H1 (cell line): Measurements from ENCODE around the gene ZFPL1. TPM values are rescaled to one million over a fixed set of nuclear protein-coding genes. Genes with fewer than 3 reads are reported as not detected.

Source experiments
- CTCF ChIA-PET: fragments of 300-600 bp; sonication (Branson Sonifier 250); formaldehyde crosslinking; loops from one replicate; lab custom pipeline; 2021; ENCODE audit not compliant: partially characterized antibody; lab: Charles Lee
- POLR2A ChIA-PET: fragments of 300-600 bp; sonication (Branson Sonifier 250); formaldehyde crosslinking; loops from one replicate; lab custom pipeline; 2021; ENCODE audit warnings: inconsistent platforms; ENCODE audit not compliant: partially characterized antibody; lab: Charles Lee
- DNase-seq, 2 experiments: peaks; one replicate each; pipeline versions ENCODE4 v3.0.0 to v3.0.0-alpha.2; 2010 to 2022; ENCODE audit warnings: low spot score in 2 of 2, low read depth in 1 of 2, mixed read lengths in 1 of 2
- FAIRE-seq: peaks from 2 replicates; lab custom pipeline; 2011; peaks lifted over from hg19 to GRCh38; lab: Jason Lieb, UNC
- H2AFZ ChIP-seq: 2 replicates; pipeline ENCODE4 v1.8.1; 2012; ENCODE audit warnings: low read length, inconsistent platforms
- H2AK5ac ChIP-seq: 2 replicates; pipeline ENCODE4 v1.6.1; 2013; ENCODE audit warnings: low read depth, low read length
- H2BK120ac ChIP-seq: replicated peaks from 2 replicates; pipeline ENCODE3; 2013; ENCODE audit warnings: low read depth, low read length, inconsistent platforms
- H2BK12ac ChIP-seq: 2 replicates; pipeline ENCODE4 v1.6.1; 2013; ENCODE audit warnings: low read depth, low read length
- H2BK15ac ChIP-seq: 2 replicates; pipeline ENCODE4 v1.6.1; 2013; ENCODE audit warnings: low read length
- H2BK20ac ChIP-seq: 2 replicates; pipeline ENCODE4 v1.6.1; 2013; ENCODE audit warnings: low read length
- H2BK5ac ChIP-seq: 2 replicates; pipeline ENCODE4 v1.6.1; 2013; ENCODE audit warnings: low read depth, low read length
- H3K14ac ChIP-seq: 2 replicates; pipeline ENCODE4 v1.6.1; 2013; ENCODE audit warnings: inconsistent platforms; ENCODE audit not compliant: insufficient read length
- H3K18ac ChIP-seq: 2 replicates; pipeline ENCODE4 v1.6.1; 2013; ENCODE audit warnings: low read length; ENCODE audit errors: extremely low read depth
- H3K23ac ChIP-seq: 2 replicates; pipeline ENCODE4 v1.6.1; 2013; ENCODE audit warnings: inconsistent platforms; ENCODE audit not compliant: insufficient read length
- H3K23me2 ChIP-seq: 2 replicates; pipeline ENCODE4 v1.6.1; 2013; ENCODE audit warnings: low read depth, low read length
- H3K27ac ChIP-seq: 2 replicates; pipeline ENCODE4 v1.6.1; 2011; ENCODE audit warnings: low read depth, low read length, inconsistent platforms
- H3K27me3 ChIP-seq, 4 experiments: replicated peaks in 1 of 4; 1 replicate in 1 of 4; 2 replicates in 3 of 4; pipeline versions ENCODE4 v1.6.1 to v1.8.1; 2011 to 2013; ENCODE audit warnings: low read length in 3 of 4, mild to moderate bottlenecking in 3 of 4, inconsistent platforms in 2 of 4, mixed read lengths in 2 of 4, moderate library complexity in 1 of 4; ENCODE audit not compliant: control insufficient read depth in 3 of 4, insufficient read depth in 3 of 4; ENCODE audit errors: extremely low read depth in 1 of 4
- H3K36me3 ChIP-seq, 4 experiments: 2 replicates each; pipeline versions ENCODE4 v1.6.1 to v1.8.1; 2011 to 2013; ENCODE audit warnings: mild to moderate bottlenecking in 4 of 4, low read length in 3 of 4, moderate library complexity in 2 of 4, control low read depth in 1 of 4, inconsistent platforms in 1 of 4; ENCODE audit not compliant: insufficient read depth in 4 of 4, control insufficient read depth in 2 of 4
- H3K4ac ChIP-seq: replicated peaks from 2 replicates; pipeline ENCODE3; 2013; ENCODE audit warnings: low read length, low read depth, mixed read lengths, inconsistent platforms; ENCODE audit not compliant: insufficient read length
- H3K4me1 ChIP-seq, 4 experiments: replicated peaks in 1 of 4; 1 replicate in 1 of 4; 2 replicates in 3 of 4; pipeline versions ENCODE4 v1.6.1 to v1.8.1; 2011 to 2013; ENCODE audit warnings: low read length in 3 of 4, inconsistent platforms in 2 of 4, mixed read lengths in 1 of 4; ENCODE audit not compliant: insufficient read depth in 4 of 4, control insufficient read depth in 3 of 4
- H3K4me2 ChIP-seq, 2 experiments: 2 replicates each; pipeline versions ENCODE4 v1.6.1 to v1.8.1; 2011 to 2013; ENCODE audit warnings: low read depth in 2 of 2, low read length in 2 of 2, control low read depth in 1 of 2, inconsistent platforms in 1 of 2, mild to moderate bottlenecking in 1 of 2; ENCODE audit not compliant: insufficient read depth in 1 of 2
- H3K4me3 ChIP-seq, 4 experiments: fragments of 200-600, 300-600 bp in 1 of 4; sonication (generic), shearing (Covaris generic), sonication (Bioruptor Twin) in 1 of 4; 2 replicates each; pipeline versions ENCODE4 v1.5.1 to v1.8.1; 2011 to 2016; ENCODE audit warnings: low read length in 4 of 4, low read depth in 3 of 4, control low read depth in 2 of 4, inconsistent platforms in 2 of 4, mild to moderate bottlenecking in 2 of 4, mixed read lengths in 1 of 4, moderate library complexity in 1 of 4; ENCODE audit not compliant: insufficient read depth in 2 of 4; ENCODE audit errors: extremely low read depth in 1 of 4
- H3K56ac ChIP-seq: replicated peaks from 2 replicates; pipeline ENCODE3; 2013; ENCODE audit warnings: low read depth, mild to moderate bottlenecking, mixed read lengths, low read length, inconsistent platforms; ENCODE audit not compliant: insufficient read length
- H3K79me1 ChIP-seq: 2 replicates; pipeline ENCODE4 v1.6.1; 2013; ENCODE audit warnings: low read depth, low read length, control low read depth
- H3K79me2 ChIP-seq, 2 experiments: 2 replicates each; pipeline versions ENCODE4 v1.6.1 to v1.8.1; 2012 to 2013; ENCODE audit warnings: low read length in 2 of 2, mild to moderate bottlenecking in 2 of 2, inconsistent platforms in 1 of 2; ENCODE audit not compliant: insufficient read depth in 2 of 2, control insufficient read depth in 1 of 2
- H3K9ac ChIP-seq, 4 experiments: replicated peaks in 1 of 4; 1 replicate in 1 of 4; 2 replicates in 3 of 4; pipeline versions ENCODE4 v1.6.1 to v1.8.1; 2011 to 2013; ENCODE audit warnings: low read depth in 3 of 4, low read length in 3 of 4, control low read depth in 2 of 4, mild to moderate bottlenecking in 2 of 4, moderate library complexity in 2 of 4, inconsistent platforms in 1 of 4; ENCODE audit errors: extremely low read depth in 1 of 4
- H3K9me3 ChIP-seq, 2 experiments: 2 replicates each; pipeline versions ENCODE4 v1.6.1 to v1.8.1; 2012 to 2013; ENCODE audit warnings: mild to moderate bottlenecking in 2 of 2, moderate library complexity in 2 of 2, control low read depth in 1 of 2, inconsistent platforms in 1 of 2, low read depth in 1 of 2, low read length in 1 of 2, mixed read lengths in 1 of 2; ENCODE audit not compliant: insufficient read depth in 2 of 2
- H4K20me1 ChIP-seq, 2 experiments: replicated peaks in 1 of 2; 2 replicates each; pipeline versions ENCODE3 to v1.8.1; 2011 to 2013; ENCODE audit warnings: inconsistent platforms in 2 of 2, low read length in 2 of 2, mild to moderate bottlenecking in 1 of 2; ENCODE audit not compliant: insufficient read depth in 2 of 2, control insufficient read depth in 1 of 2
- H4K5ac ChIP-seq: 2 replicates; pipeline ENCODE4 v1.6.1; 2013; ENCODE audit warnings: low read length, low read depth, mixed read lengths, inconsistent platforms; ENCODE audit not compliant: insufficient read length
- H4K8ac ChIP-seq: 2 replicates; pipeline ENCODE4 v1.8.0; 2013; ENCODE audit warnings: mild to moderate bottlenecking, moderate library complexity, low read length, inconsistent platforms; ENCODE audit not compliant: insufficient read depth; ENCODE audit errors: extremely low read depth
- H4K91ac ChIP-seq: replicated peaks from 2 replicates; pipeline ENCODE3; 2013; ENCODE audit warnings: low read length, mixed read lengths, inconsistent platforms; ENCODE audit not compliant: insufficient read length
- CHD2 ChIP-seq: IDR thresholded peaks from 2 replicates; pipeline ENCODE4 v1.6.1; 2012; ENCODE audit warnings: low read length, improper control_type of control experiment
- GABPA ChIP-seq: IDR thresholded peaks from 2 replicates; pipeline ENCODE4 v1.6.1; 2011; ENCODE audit warnings: mild to moderate bottlenecking, low read length, moderate library complexity, borderline replicate concordance; ENCODE audit not compliant: insufficient read depth
- MAFK ChIP-seq: IDR thresholded peaks from 2 replicates; pipeline ENCODE4 v1.6.1; 2012; ENCODE audit warnings: low read depth, mild to moderate bottlenecking, improper control_type of control experiment, low read length
- NRF1 ChIP-seq: IDR thresholded peaks from 2 replicates; pipeline ENCODE4 v1.6.1; 2011; ENCODE audit warnings: mild to moderate bottlenecking, low read depth, low read length, improper control_type of control experiment
- RAD21 ChIP-seq, 2 experiments: IDR thresholded peaks in 1 of 2; conservative IDR thresholded peaks in 1 of 2; 2 replicates each; pipeline ENCODE4 v1.6.1; 2011; ENCODE audit warnings: low read depth in 2 of 2, low read length in 2 of 2, improper control_type of control experiment in 1 of 2, inconsistent platforms in 1 of 2, mild to moderate bottlenecking in 1 of 2, moderate library complexity in 1 of 2
- RXRA ChIP-seq: IDR thresholded peaks from 2 replicates; pipeline ENCODE4 v1.6.1; 2011; ENCODE audit warnings: low read depth, mild to moderate bottlenecking, low read length, moderate library complexity; ENCODE audit not compliant: insufficient read depth
- SIX5 ChIP-seq: IDR thresholded peaks from 2 replicates; pipeline ENCODE4 v1.6.1; 2011; ENCODE audit warnings: mild to moderate bottlenecking, low read depth, low read length
- SP1 ChIP-seq: IDR thresholded peaks from 2 replicates; pipeline ENCODE4 v1.6.1; 2011; ENCODE audit warnings: low read depth, low read length
- SRF ChIP-seq: IDR thresholded peaks from 2 replicates; pipeline ENCODE4 v1.6.1; 2011; ENCODE audit warnings: mild to moderate bottlenecking, low read depth, low read length, moderate library complexity
- TAF7 ChIP-seq: optimal IDR thresholded peaks from 2 replicates; pipeline ENCODE3; 2011; ENCODE audit warnings: low read depth, mild to moderate bottlenecking, inconsistent platforms, low read length, moderate library complexity, borderline replicate concordance
- TBP ChIP-seq: IDR thresholded peaks from 2 replicates; pipeline ENCODE4 v1.6.1; 2011; ENCODE audit warnings: low read depth, low read length, improper control_type of control experiment
- WGBS, 2 experiments: shearing (Covaris generic) in 1 of 2; methylation state at CpG; one replicate each; pipeline versions ENCODE4 v1.1.6 to v1.1.7; 2013 to 2015; ENCODE audit warnings: low lambda C conversion rate in 2 of 2, mixed read lengths in 2 of 2, inconsistent platforms in 1 of 2, low coverage in 1 of 2, missing lambda C conversion rate in 1 of 2; ENCODE audit not compliant: insufficient replicate concordance in 2 of 2, insufficient coverage in 1 of 2, insufficient read length in 1 of 2; ENCODE audit errors: extremely low coverage in 1 of 2, missing lambda C conversion rate in 1 of 2; 5-methylcytosine and 5-hydroxymethylcytosine counted together
- polyA plus RNA-seq, 7 experiments: library from polyadenylated mRNA; depleted of rRNA in 3 of 7; stranded (reverse) in 5 of 7; unstranded in 2 of 7; fragments of >200 nt in 5 of 7; fragments of 200-250 nt in 2 of 7; gene quantifications; 1 replicate in 5 of 7; 2 replicates in 1 of 7; 4 replicates in 1 of 7; pipeline versions ENCODE4 v1.2.1 to v1.2.3, GENCODE V29; 2011 to 2013; ENCODE audit warnings: missing spikeins in 2 of 7, mixed read lengths in 2 of 7
- total RNA-seq: library from RNA; stranded (reverse); fragmentation: NEBNext Ultra II Directional; extraction: Animal tissue kit (Norgen Biotek cat#: 25700); gene quantifications from 2 replicates; pipeline ENCODE4 v1.2.1, GENCODE V29; 2021

The ZFPL1 gene
- total and polyA plus RNA-seq, 2 of the 8 experiments (the other 6 are each of a cell fraction or from before 2014, with no cell fraction given) = 21.5 to 76.8 TPM

DNA sequence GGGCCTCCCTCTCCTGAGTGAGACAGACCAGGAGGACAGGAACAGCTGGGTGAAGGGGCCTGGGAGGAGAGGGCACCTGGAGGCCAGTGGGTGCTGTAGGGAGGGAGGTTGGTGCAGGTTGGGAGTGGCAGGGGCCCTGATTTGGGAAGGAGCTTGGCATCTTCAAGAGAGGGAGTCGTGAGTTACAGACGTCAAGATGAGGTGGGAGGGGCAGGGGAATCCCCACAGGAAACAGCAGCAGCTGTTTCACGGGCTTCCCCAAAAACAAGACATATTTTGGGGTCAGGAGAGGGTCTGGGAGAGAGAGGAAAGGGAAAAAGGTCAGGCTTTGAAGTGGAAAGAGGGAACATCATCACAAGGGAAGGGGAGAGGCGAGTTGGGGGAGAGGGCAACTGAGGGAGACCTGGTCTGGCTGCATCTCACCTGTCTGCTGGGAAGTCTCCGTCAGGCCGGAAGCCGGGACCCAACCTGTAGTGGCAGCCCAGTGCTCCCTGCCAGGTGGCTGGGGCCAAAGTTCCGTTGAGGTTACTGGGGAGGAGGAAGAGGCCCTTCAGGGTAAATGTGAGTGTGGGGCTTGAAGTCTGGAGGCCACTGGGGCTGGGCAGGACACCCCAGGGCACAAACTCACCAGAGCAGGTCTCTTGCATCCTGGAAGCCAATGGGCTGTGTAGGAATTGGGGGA is 30.1 kb upstream of the ZFPL1 start:
- Histone ChIP-seq H3K4me1 (no peaks in the 10 kb centered on the region), H3K18ac (no peak overlapping the region), H3K9me3 (no peaks in the 10 kb centered on the region), H3K14ac (no peak overlapping the region), H3K23me2 (no peaks in the 10 kb centered on the region), H3K4me2 (no peak overlapping the region), H3K79me1 (no peaks in the 10 kb centered on the region), H4K8ac (peak overlapping the region; percentile 11; the same call in 1 of the 2 replicates), H3K23ac (no peak overlapping the region), H3K4ac (no peak overlapping the region), H3K9ac (no peak overlapping the region), H3K56ac (no peak overlapping the region), H3K79me2 (no peaks in the 10 kb centered on the region), H4K91ac (no peak overlapping the region), H4K5ac (no peak overlapping the region), H2BK20ac (no peak overlapping the region), H3K4me3 (no peak overlapping the region), H3K27me3 (no peaks in the 10 kb centered on the region; a peak in 2 of 7 replicates), H3K27ac (no peak overlapping the region), H2BK12ac (no peak overlapping the region), H2BK15ac (no peak overlapping the region), H2AFZ (no peak overlapping the region), H3K36me3 (no peaks in the 10 kb centered on the region), H2AK5ac (no peak overlapping the region), H2BK120ac (no peak overlapping the region), H4K20me1 (no peaks in the 10 kb centered on the region), H2BK5ac (no peak overlapping the region; the same call in 1 of the 2 replicates)
- WGBS, 2 experiments = 79% methylated on average over 8 of the region's 8 CpGs; no CpG with 5 or more reads in 1 of the 2 experiments
- ChIA-PET CTCF (interaction anchor here (0.9 to 1.6 kb wide), 4 partner anchors 9 to 46 kb away, joined by 3 to 6 read pairs (median 4); no protein-coding TSS in a partner anchor), POLR2A (interaction anchor here (0.6 to 1.6 kb wide), 8 partner anchors 8 to 45 kb away, joined by 3 to 6 read pairs (median 3); partner anchors contain the start of genes SAC3D1 and VPS51)
- DNase-seq (no peak), FAIRE-seq (no peak)
- no peak for TF ChIP-seq RAD21 (IDR thresholded peaks at IDR 0.05 in 1 of 2, conservative IDR thresholded peaks at IDR 0.05 in 1 of 2; ENCODE audit: low read depth in 2 of 2, low read length in 2 of 2)
- TF ChIP-seq CHD2 = no peak
- TF ChIP-seq TBP = no peak
- TF ChIP-seq SP1 = no peak
- no peak for TF ChIP-seq NRF1
- TF ChIP-seq TAF7 = no peak
- TF ChIP-seq MAFK = no peak
- TF ChIP-seq GABPA = no peak
- TF ChIP-seq RXRA = no peak
- TF ChIP-seq SRF = no peak
- TF ChIP-seq SIX5 = no peak
